Panc1 (cell line): Measurements from ENCODE around the gene BTBD2.

Experiments
- POLR2AphosphoS5 ChIP-seq: IDR thresholded peaks from 2 replicates; pipeline ENCODE4 v1.6.1; 2012; ENCODE audit warnings: mild to moderate bottlenecking, low read depth, low read length, moderate library complexity
- SIN3A ChIP-seq: IDR thresholded peaks from 2 replicates; pipeline ENCODE4 v1.6.1; 2012; ENCODE audit warnings: low read depth, mild to moderate bottlenecking, low read length, moderate library complexity, borderline replicate concordance; ENCODE audit not compliant: insufficient read depth
- TCF7L2 ChIP-seq: IDR thresholded peaks from 2 replicates; pipeline ENCODE4 v1.6.1; 2011; ENCODE audit warnings: mild to moderate bottlenecking, low read depth, low read length, inconsistent platforms
- TF ChIP-seq, protein P1 (sequence below): fragments of 450-650 bp; IDR thresholded peaks from 2 replicates; pipeline ENCODE4 v1.5.1; 2017; ENCODE audit warnings: mild to moderate bottlenecking
- TF ChIP-seq, protein P2 (sequence below), 2 experiments: IDR thresholded peaks; 2 replicates each; pipeline ENCODE4 v1.6.1; 2011 to 2012; ENCODE audit warnings: low read depth in 2 of 2, control low read depth in 1 of 2, low read length in 1 of 2, mild to moderate bottlenecking in 1 of 2, moderate library complexity in 1 of 2; ENCODE audit not compliant: insufficient read depth in 1 of 2

DNA sequence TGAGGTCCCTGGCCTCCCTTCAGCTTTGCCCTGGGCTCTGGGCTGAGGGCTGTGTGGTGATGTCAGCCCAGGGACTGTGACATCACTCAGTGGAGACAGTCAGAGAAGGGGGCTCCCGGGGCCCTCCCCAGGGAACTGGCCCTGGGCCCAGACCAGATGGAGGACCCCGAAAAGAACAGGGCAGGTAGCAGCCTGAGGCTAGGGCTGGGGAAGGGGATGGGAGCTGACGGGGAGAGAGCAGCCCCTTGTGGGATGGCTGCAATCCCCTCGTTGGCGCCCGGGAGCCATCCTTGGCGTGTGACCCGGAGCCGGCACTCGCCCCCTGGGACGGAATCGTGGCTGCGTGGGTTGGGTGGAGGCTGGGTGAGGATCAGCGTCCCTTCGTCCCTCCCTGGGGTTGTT is 61.0 kb downstream of the BTBD2 start:
- TF ChIP-seq, protein P1, sequence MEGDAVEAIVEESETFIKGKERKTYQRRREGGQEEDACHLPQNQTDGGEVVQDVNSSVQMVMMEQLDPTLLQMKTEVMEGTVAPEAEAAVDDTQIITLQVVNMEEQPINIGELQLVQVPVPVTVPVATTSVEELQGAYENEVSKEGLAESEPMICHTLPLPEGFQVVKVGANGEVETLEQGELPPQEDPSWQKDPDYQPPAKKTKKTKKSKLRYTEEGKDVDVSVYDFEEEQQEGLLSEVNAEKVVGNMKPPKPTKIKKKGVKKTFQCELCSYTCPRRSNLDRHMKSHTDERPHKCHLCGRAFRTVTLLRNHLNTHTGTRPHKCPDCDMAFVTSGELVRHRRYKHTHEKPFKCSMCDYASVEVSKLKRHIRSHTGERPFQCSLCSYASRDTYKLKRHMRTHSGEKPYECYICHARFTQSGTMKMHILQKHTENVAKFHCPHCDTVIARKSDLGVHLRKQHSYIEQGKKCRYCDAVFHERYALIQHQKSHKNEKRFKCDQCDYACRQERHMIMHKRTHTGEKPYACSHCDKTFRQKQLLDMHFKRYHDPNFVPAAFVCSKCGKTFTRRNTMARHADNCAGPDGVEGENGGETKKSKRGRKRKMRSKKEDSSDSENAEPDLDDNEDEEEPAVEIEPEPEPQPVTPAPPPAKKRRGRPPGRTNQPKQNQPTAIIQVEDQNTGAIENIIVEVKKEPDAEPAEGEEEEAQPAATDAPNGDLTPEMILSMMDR = no peak
- TF ChIP-seq TCF7L2 (no peak), POLR2AphosphoS5 (no peak), SIN3A (no peak)
- TF ChIP-seq, protein P2, sequence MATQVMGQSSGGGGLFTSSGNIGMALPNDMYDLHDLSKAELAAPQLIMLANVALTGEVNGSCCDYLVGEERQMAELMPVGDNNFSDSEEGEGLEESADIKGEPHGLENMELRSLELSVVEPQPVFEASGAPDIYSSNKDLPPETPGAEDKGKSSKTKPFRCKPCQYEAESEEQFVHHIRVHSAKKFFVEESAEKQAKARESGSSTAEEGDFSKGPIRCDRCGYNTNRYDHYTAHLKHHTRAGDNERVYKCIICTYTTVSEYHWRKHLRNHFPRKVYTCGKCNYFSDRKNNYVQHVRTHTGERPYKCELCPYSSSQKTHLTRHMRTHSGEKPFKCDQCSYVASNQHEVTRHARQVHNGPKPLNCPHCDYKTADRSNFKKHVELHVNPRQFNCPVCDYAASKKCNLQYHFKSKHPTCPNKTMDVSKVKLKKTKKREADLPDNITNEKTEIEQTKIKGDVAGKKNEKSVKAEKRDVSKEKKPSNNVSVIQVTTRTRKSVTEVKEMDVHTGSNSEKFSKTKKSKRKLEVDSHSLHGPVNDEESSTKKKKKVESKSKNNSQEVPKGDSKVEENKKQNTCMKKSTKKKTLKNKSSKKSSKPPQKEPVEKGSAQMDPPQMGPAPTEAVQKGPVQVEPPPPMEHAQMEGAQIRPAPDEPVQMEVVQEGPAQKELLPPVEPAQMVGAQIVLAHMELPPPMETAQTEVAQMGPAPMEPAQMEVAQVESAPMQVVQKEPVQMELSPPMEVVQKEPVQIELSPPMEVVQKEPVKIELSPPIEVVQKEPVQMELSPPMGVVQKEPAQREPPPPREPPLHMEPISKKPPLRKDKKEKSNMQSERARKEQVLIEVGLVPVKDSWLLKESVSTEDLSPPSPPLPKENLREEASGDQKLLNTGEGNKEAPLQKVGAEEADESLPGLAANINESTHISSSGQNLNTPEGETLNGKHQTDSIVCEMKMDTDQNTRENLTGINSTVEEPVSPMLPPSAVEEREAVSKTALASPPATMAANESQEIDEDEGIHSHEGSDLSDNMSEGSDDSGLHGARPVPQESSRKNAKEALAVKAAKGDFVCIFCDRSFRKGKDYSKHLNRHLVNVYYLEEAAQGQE (IDR thresholded peaks at IDR 0.05; ENCODE audit: insufficient read depth in 1 of 2, low read depth in 2 of 2, low read length in 1 of 2) = no peak
